ENCODE data around the gene HOGA1.
"Not testable (repeated sequence)": the region's sequence is repeated elsewhere in the genome, so short reads cannot be mapped to it uniquely, and the experiment has no call there.

Gene HOGA1

GRCh38 chr10:97640868-97641811 lies 57.0 kb downstream of the HOGA1 start:
- DNase-seq (ENCODE audit: extremely low spot score), result peak; percentile 54
- TF ChIP-seq HDGF (IDR thresholded peaks at IDR 0.05; ENCODE audit: borderline replicate concordance), result no peak
- peak; percentile 61; the same call in 1 of the 2 replicates for TF ChIP-seq LEF1 (IDR thresholded peaks at IDR 0.05; ENCODE audit: borderline replicate concordance)
- ChIA-PET POLR2A (interaction anchor here (0.6 to 1.5 kb wide), 11 partner anchors 8 to 1511 kb away, joined by 3 to 8 read pairs (median 3); partner anchors contain the start of genes AVPI1, UBTD1, ZFYVE27 and ZNF518A), CTCF (interaction anchor here (0.5 to 0.6 kb wide), 2 partner anchors 13 to 69 kb away, joined by 4 read pairs; no protein-coding TSS in a partner anchor)

GRCh38 chr10:97642471-97643159 lies 58.4 kb downstream of the HOGA1 start:
- CTCF ChIA-PET; DNase-seq (ENCODE audit: extremely low spot score): not testable (repeated sequence)
- POLR2A ChIA-PET, result interaction anchor here (0.6 kb wide), 1 partner anchor 10 kb away, joined by 3 read pairs; no protein-coding TSS in a partner anchor

DNA sequence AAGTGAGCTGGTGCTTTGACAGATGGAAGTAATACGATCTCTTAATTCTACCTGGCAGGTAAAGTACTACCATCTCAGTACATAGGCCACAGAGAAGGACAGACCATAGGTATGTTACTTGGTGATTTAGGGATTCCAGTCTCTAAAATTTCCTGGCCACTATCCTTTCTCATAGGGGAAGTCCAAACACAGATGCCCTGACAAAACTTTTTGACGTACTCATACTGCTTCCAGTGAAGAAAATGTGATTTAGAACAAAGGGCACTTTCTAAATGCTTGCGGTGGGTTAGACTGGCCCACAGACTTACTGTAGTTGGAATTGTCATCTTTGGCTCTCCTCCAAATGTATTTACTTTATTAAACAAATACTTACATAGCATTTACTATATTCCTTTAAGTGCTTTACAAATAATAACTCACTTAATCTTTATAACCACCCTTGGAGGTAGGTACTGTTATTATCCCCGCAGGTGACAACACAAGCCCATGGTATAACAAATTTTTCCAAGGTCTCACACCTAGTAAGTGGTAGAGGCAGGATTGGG lies 59.3 kb downstream of the HOGA1 start:
- CTCF ChIA-PET, result no interaction called here
- POLR2A ChIA-PET, result no interaction called here
- TF ChIP-seq NFRKB (IDR thresholded peaks at IDR 0.05), result no peak
- no peak for TF ChIP-seq FOXK2 (IDR thresholded peaks at IDR 0.05)
- TF ChIP-seq BHLHE40 (IDR thresholded peaks at IDR 0.05; ENCODE audit: borderline replicate concordance), result no peak
- no peak for TF ChIP-seq TARDBP (IDR thresholded peaks at IDR 0.05)
- no peak for TF ChIP-seq SP1 (IDR thresholded peaks at IDR 0.05)
- no peak for TF ChIP-seq ARNT (IDR thresholded peaks at IDR 0.05)
- TF ChIP-seq FOXA1 (IDR thresholded peaks at IDR 0.05), result no peak
- no peak for TF ChIP-seq ZNF384 (IDR thresholded peaks at IDR 0.05)
- TF ChIP-seq L3MBTL2 (conservative IDR thresholded peaks at IDR 0.05), result no peak
- TF ChIP-seq ELF4 (IDR thresholded peaks at IDR 0.05), result no peak
- DNase-seq (ENCODE audit: extremely low spot score), result no peak

DNA sequence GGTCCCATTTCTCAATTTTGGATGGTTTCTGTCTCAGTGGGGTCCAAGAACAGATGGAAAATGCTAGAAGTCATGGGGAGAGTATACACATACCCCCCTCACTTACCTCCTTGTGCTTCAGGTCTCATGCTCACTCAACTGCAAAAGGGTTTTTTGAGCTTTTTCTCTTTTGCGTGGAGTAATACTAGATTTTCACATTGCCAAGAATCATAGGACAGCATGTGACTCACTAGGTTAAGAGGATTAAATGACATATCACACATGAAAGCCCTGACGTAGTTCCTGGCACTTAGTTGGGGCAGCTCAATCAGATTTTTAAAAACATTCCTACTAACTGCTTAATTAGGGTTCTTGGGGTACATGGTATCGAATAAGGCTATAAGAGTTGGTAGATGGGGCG lies 60.7 kb downstream of the HOGA1 start:
- ChIA-PET POLR2A (no interaction called here), CTCF (no interaction called here)
- no peak for DNase-seq (ENCODE audit: extremely low spot score)

GRCh38 chr10:97647556-97647955 lies 63.4 kb downstream of the HOGA1 start:
- DNase-seq (ENCODE audit: extremely low spot score), result no peak
- POLR2A ChIA-PET, result no interaction called here
- CTCF ChIA-PET, result no interaction called here
- TF ChIP-seq FOXM1 (IDR thresholded peaks at IDR 0.05; ENCODE audit: borderline replicate concordance) (no peak), ELF4 (IDR thresholded peaks at IDR 0.05) (no peak), FOXK2 (IDR thresholded peaks at IDR 0.05) (no peak), ARNT (IDR thresholded peaks at IDR 0.05) (no peak)
- TF ChIP-seq, protein P1, sequence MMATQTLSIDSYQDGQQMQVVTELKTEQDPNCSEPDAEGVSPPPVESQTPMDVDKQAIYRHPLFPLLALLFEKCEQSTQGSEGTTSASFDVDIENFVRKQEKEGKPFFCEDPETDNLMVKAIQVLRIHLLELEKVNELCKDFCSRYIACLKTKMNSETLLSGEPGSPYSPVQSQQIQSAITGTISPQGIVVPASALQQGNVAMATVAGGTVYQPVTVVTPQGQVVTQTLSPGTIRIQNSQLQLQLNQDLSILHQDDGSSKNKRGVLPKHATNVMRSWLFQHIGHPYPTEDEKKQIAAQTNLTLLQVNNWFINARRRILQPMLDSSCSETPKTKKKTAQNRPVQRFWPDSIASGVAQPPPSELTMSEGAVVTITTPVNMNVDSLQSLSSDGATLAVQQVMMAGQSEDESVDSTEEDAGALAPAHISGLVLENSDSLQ (IDR thresholded peaks at IDR 0.05), result no peak

More for the DNA sequence above, 60.7 kb downstream of the HOGA1 start:
- TF ChIP-seq ELF4 (IDR thresholded peaks at IDR 0.05), result no peak
- no peak for TF ChIP-seq TARDBP (IDR thresholded peaks at IDR 0.05)
- no peak for TF ChIP-seq FOXA1 (IDR thresholded peaks at IDR 0.05)
- no peak for TF ChIP-seq FOXM1 (IDR thresholded peaks at IDR 0.05; ENCODE audit: borderline replicate concordance)
- TF ChIP-seq, protein P1 (IDR thresholded peaks at IDR 0.05), result no peak
- no peak for TF ChIP-seq FOXK2 (IDR thresholded peaks at IDR 0.05)
- no peak for TF ChIP-seq L3MBTL2 (conservative IDR thresholded peaks at IDR 0.05)
- TF ChIP-seq HDGF (IDR thresholded peaks at IDR 0.05; ENCODE audit: borderline replicate concordance), result no peak
- TF ChIP-seq BHLHE40 (IDR thresholded peaks at IDR 0.05; ENCODE audit: borderline replicate concordance), result no peak
- TF ChIP-seq LEF1 (IDR thresholded peaks at IDR 0.05; ENCODE audit: borderline replicate concordance), result no peak
- TF ChIP-seq ARNT (IDR thresholded peaks at IDR 0.05), result no peak
- no peak for TF ChIP-seq ZNF384 (IDR thresholded peaks at IDR 0.05)
- no peak for TF ChIP-seq SP1 (IDR thresholded peaks at IDR 0.05)

DNA sequence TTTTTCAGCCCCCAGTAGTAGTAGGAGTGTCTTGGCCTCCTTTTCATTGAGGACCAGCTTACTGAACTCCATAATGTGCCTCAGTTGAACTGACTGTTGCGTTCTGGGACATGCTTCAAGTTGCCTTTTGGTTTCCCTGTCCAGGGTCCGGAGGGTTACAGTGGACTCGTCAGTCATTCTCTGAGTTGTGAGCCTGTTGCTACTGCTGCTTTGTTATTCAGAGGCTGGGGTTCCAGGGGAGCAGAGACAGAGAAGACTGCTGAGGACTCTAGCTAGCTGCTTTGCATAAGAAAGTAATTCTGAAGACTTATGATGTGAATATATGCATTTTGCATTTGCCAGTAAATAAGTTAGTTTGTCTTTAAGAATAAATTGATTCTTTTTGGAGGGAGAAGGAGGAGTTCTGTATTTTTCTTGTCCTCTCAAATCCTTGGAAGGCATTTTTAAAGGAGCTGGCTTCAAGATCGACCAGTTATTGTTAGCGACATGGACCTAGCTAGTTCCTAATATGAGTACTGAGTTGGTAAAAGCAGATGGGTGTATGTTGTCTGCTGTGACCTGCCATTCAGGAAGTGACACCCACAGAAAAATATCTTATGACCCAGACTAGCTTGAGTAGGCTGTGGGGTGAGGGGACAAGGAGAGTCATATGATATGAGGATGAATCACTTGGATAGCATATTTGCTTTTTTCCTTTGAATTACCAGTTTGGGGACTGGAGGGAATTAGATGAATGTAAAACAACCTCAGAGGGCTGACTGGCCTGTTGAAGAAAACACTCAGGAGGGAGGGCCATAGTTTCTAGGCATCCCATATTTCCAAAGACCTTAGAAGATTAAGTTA lies 64.6 kb downstream of the HOGA1 start:
- CTCF ChIA-PET, result interaction anchor here (0.6 to 0.7 kb wide), 2 partner anchors 39 to 114 kb away, joined by 3 read pairs; no protein-coding TSS in a partner anchor
- no peak for DNase-seq (ENCODE audit: extremely low spot score)
- POLR2A ChIA-PET, result interaction anchor here (1.4 kb wide), 1 partner anchor 8 kb away, joined by 7 read pairs; the partner anchor contains the start of gene PI4K2A
- TF ChIP-seq CTBP1 (IDR thresholded peaks at IDR 0.05; ENCODE audit: borderline replicate concordance) (no peak), BHLHE40 (IDR thresholded peaks at IDR 0.05; ENCODE audit: borderline replicate concordance) (no peak), ELF4 (IDR thresholded peaks at IDR 0.05) (no peak), FOXK2 (IDR thresholded peaks at IDR 0.05) (no peak), FOXM1 (IDR thresholded peaks at IDR 0.05; ENCODE audit: borderline replicate concordance) (no peak), SP1 (IDR thresholded peaks at IDR 0.05) (no peak), NFRKB (IDR thresholded peaks at IDR 0.05) (no peak), SUZ12 (IDR thresholded peaks at IDR 0.05) (no peak), HDGF (IDR thresholded peaks at IDR 0.05; ENCODE audit: borderline replicate concordance) (no peak), L3MBTL2 (conservative IDR thresholded peaks at IDR 0.05) (no peak), LEF1 (IDR thresholded peaks at IDR 0.05; ENCODE audit: borderline replicate concordance) (no peak), ARNT (IDR thresholded peaks at IDR 0.05) (no peak), TARDBP (IDR thresholded peaks at IDR 0.05) (no peak), FOXA1 (IDR thresholded peaks at IDR 0.05) (no peak), ZNF384 (IDR thresholded peaks at IDR 0.05) (no peak)
- TF ChIP-seq, protein P1 (IDR thresholded peaks at IDR 0.05), result no peak

GRCh38 chr10:97649405-97649750 lies 65.2 kb downstream of the HOGA1 start:
- POLR2A ChIA-PET, result interaction anchor here (1.4 kb wide), 1 partner anchor 9 kb away, joined by 7 read pairs; the partner anchor contains the start of gene PI4K2A
- not testable (repeated sequence) for DNase-seq (ENCODE audit: extremely low spot score)
- CTCF ChIA-PET, result interaction anchor here (0.6 kb wide), 1 partner anchor 39 kb away, joined by 3 read pairs; no protein-coding TSS in a partner anchor

Data from HEK293T (cell line).